ENCODE results near the gene PPIL1. TPM values are rescaled to one million over a fixed set of nuclear protein-coding genes. Genes with fewer than 3 reads are reported as not detected.

Gene PPIL1
- total and polyA plus RNA-seq, 2 of the 8 experiments (the other 6 are each of a cell fraction or from before 2014, with no cell fraction given), result 83.7 to 86.5 TPM

DNA sequence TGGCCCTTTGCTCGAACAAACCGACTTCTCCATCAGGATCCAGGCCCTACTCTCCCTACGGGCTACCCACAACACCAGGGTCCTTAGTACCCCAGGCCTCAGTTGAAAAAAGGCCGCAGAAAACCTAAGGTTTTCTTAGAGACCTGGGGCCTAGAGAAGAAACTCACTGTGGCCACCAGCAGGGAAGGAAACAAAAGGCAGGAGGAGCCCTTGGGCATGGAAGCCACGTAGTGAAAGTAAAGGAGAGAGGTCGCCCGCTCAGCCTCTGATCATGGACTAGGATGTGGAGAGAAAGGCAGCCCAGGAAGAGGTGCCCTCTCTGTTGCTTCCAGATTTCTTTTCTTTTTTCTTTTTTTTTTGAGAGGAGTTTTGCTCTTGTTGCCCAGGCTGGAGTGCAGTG lies 66.9 kb downstream of the PPIL1 start:
- CTCF ChIA-PET (ENCODE audit: partially characterized antibody), result interaction anchor here (0.8 to 11.4 kb wide), 9 partner anchors 11 to 67 kb away, joined by 3 to 154 read pairs (median 5); partner anchors contain the start of gene PPIL1
- no peak for DNase-seq (ENCODE audit: low read depth in 1 of 2, low spot score in 2 of 2)
- H3K9me3 ChIP-seq (ENCODE audit: insufficient read depth in 2 of 2, low read depth in 1 of 2, low read length in 1 of 2), result no peaks in the 10 kb centered on the region

More for the DNA sequence above, 66.9 kb downstream of the PPIL1 start:
- H3K4me1 ChIP-seq (replicated peaks in 1 of 4; ENCODE audit: control insufficient read depth in 3 of 4, insufficient read depth in 4 of 4, low read length in 3 of 4), result peaks cover 3 to 21% (median 4%) of the 10 kb centered on the region in 4 experiments; a peak in 4 of 7 replicates
- POLR2A ChIA-PET (ENCODE audit: partially characterized antibody), result no interaction called here
- TF ChIP-seq, protein P1, sequence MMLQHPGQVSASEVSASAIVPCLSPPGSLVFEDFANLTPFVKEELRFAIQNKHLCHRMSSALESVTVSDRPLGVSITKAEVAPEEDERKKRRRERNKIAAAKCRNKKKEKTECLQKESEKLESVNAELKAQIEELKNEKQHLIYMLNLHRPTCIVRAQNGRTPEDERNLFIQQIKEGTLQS (IDR thresholded peaks at IDR 0.05; ENCODE audit: insufficient read depth, low read depth, low read length), result no peak
- no peak overlapping the region for H4K8ac ChIP-seq (ENCODE audit: extremely low read depth, insufficient read depth, low read length)
- no peak overlapping the region for H2BK120ac ChIP-seq (replicated peaks; ENCODE audit: low read depth, low read length)
- no peaks in the 10 kb centered on the region for H3K79me1 ChIP-seq (ENCODE audit: low read depth, low read length)
- no peaks in the 10 kb centered on the region for H3K23me2 ChIP-seq (ENCODE audit: low read depth, low read length)
- no peak overlapping the region for H2BK15ac ChIP-seq (ENCODE audit: low read length)
- H2AK5ac ChIP-seq (ENCODE audit: low read depth, low read length), result no peak overlapping the region
- no peak overlapping the region for H3K4me3 ChIP-seq (ENCODE audit: extremely low read depth in 1 of 4, insufficient read depth in 2 of 4, low read depth in 3 of 4, low read length in 4 of 4)
- no peak overlapping the region for H3K4ac ChIP-seq (replicated peaks; ENCODE audit: insufficient read length, low read depth, low read length)
- no peaks in the 10 kb centered on the region; a peak in 1 of 8 replicates for H3K36me3 ChIP-seq (ENCODE audit: control insufficient read depth in 2 of 4, insufficient read depth in 4 of 4, low read length in 3 of 4)
- no peaks in the 10 kb centered on the region for H3K79me2 ChIP-seq (ENCODE audit: control insufficient read depth in 1 of 2, insufficient read depth in 2 of 2, low read length in 2 of 2)
- H3K56ac ChIP-seq (replicated peaks; ENCODE audit: insufficient read length, low read depth, low read length), result no peak overlapping the region
- WGBS, 2 experiments (ENCODE audit: extremely low coverage in 1 of 2, insufficient coverage in 1 of 2, insufficient read length in 1 of 2, insufficient replicate concordance in 2 of 2, low coverage in 1 of 2, low lambda C conversion rate in 2 of 2, missing lambda C conversion rate in 1 of 2), result 61% methylated on average over 7 of the region's 7 CpGs; no CpG with 5 or more reads in 1 of the 2 experiments
- H3K4me2 ChIP-seq (ENCODE audit: insufficient read depth in 1 of 2, low read depth in 2 of 2, low read length in 2 of 2), result no peak overlapping the region
- H2BK20ac ChIP-seq (ENCODE audit: low read length), result no peak overlapping the region
- FAIRE-seq, result no peak
- H4K5ac ChIP-seq (ENCODE audit: insufficient read length, low read depth, low read length), result no peak overlapping the region
- no peaks in the 10 kb centered on the region; a peak in 2 of 7 replicates for H3K27me3 ChIP-seq (replicated peaks in 1 of 4; ENCODE audit: control insufficient read depth in 3 of 4, extremely low read depth in 1 of 4, insufficient read depth in 3 of 4, low read length in 3 of 4)
- no peak overlapping the region for H3K14ac ChIP-seq (ENCODE audit: insufficient read length)
- H2BK5ac ChIP-seq (ENCODE audit: low read depth, low read length), result no peak overlapping the region
- H3K23ac ChIP-seq (ENCODE audit: insufficient read length), result no peak overlapping the region
- H2BK12ac ChIP-seq (ENCODE audit: low read depth, low read length), result no peak overlapping the region
- H4K20me1 ChIP-seq (replicated peaks in 1 of 2; ENCODE audit: control insufficient read depth in 1 of 2, insufficient read depth in 2 of 2, low read length in 2 of 2), result no peaks in the 10 kb centered on the region
- no peak overlapping the region for H2AFZ ChIP-seq (ENCODE audit: low read length)
- H3K18ac ChIP-seq (ENCODE audit: extremely low read depth, low read length), result no peak overlapping the region
- H3K27ac ChIP-seq (ENCODE audit: low read depth, low read length), result no peak overlapping the region
- no peak overlapping the region for H4K91ac ChIP-seq (replicated peaks; ENCODE audit: insufficient read length, low read length)
- H3K9ac ChIP-seq (replicated peaks in 1 of 4; ENCODE audit: extremely low read depth in 1 of 4, low read depth in 3 of 4, low read length in 3 of 4), result no peak overlapping the region
